Vagina (tissue), 2 donors: ENCODE measurements around the gene SELP. TPM values are rescaled to one million over a fixed set of nuclear protein-coding genes. Genes with fewer than 3 reads are reported as not detected.

Experiments
- DNase-seq, 2 donors: peaks; one replicate each; pipeline ENCODE4 v3.0.0-alpha.2; 2017; ENCODE audit errors: extremely low spot score in 2 of 2
- H3K27ac ChIP-seq: fragments of 200-600 bp; sonication (generic); one replicate; pipeline ENCODE4 v1.5.1; 2019
- H3K27me3 ChIP-seq: fragments of 200-600 bp; sonication (generic); one replicate; pipeline ENCODE4 v1.5.1; 2019
- H3K36me3 ChIP-seq, 2 donors: fragments of 200-600 bp; sonication (generic); one replicate each; pipeline ENCODE4 v1.5.1; 2017 to 2019
- H3K4me1 ChIP-seq: fragments of 200-600 bp; sonication (generic); one replicate; pipeline ENCODE4 v1.5.1; 2019
- H3K4me3 ChIP-seq, 2 donors: fragments of 200-600 bp; sonication (generic); 1 replicate in 1 of 2; 2 replicates in 1 of 2; pipeline ENCODE4 v1.5.1; 2016 to 2019
- H3K9me3 ChIP-seq: fragments of 200-600 bp; sonication (generic); one replicate; pipeline ENCODE4 v1.5.1; 2019
- CTCF ChIP-seq, 3 experiments: fragments of 450-650 bp in 2 of 3; fragments of 200-600 bp in 1 of 3; sonication (generic) in 1 of 3; IDR thresholded peaks; one replicate each; pipeline ENCODE4 v1.5.1; 2017 to 2019; ENCODE audit warnings: antibody characterized with exemption in 3 of 3, mild to moderate bottlenecking in 2 of 3, moderate library complexity in 2 of 3
- POLR2A ChIP-seq, 2 donors: fragments of 450-650 bp; IDR thresholded peaks; one replicate each; pipeline ENCODE4 v1.6.1; 2017; ENCODE audit warnings: antibody characterized with exemption in 2 of 2, mild to moderate bottlenecking in 2 of 2, moderate library complexity in 2 of 2
- POLR2AphosphoS5 ChIP-seq, 2 donors: sonication (generic); formaldehyde crosslinking; IDR thresholded peaks; one replicate each; pipeline ENCODE4 v1.9.0; 2017; ENCODE audit warnings: antibody characterized with exemption in 2 of 2, mild to moderate bottlenecking in 2 of 2, low read depth in 1 of 2; ENCODE audit not compliant: insufficient read depth in 1 of 2
- intact Hi-C: fragments of 100-400 bp; cut with DNase I; formaldehyde crosslinking; loops from one replicate; pipeline ENCODE4 v1.15.1; 2023
- total RNA-seq: library from RNA; depleted of rRNA; stranded (reverse); fragments of >200 nt; gene quantifications from one replicate; pipeline ENCODE4 v1.2.3, GENCODE V29; 2016

The SELP gene
- total RNA-seq, 1 donor from 2014 or later, result 8.8 TPM

GRCh38 chr1:169565335-169566271 is 64.3 kb downstream of the SELP start:
- DNase-seq, result no peak
- intact Hi-C loops, result no loop called here
- H3K4me3 ChIP-seq, result no peak overlapping the region
- H3K27ac ChIP-seq, result no peak overlapping the region
- no peaks in the 10 kb centered on the region for H3K4me1 ChIP-seq
- no peaks in the 10 kb centered on the region for H3K27me3 ChIP-seq
- peaks cover 5% of the 10 kb centered on the region for H3K9me3 ChIP-seq
- H3K36me3 ChIP-seq, result no peaks in the 10 kb centered on the region
- no peak for TF ChIP-seq CTCF (IDR thresholded peaks at IDR 0.05)
- TF ChIP-seq POLR2AphosphoS5 (IDR thresholded peaks at IDR 0.05; ENCODE audit: insufficient read depth in 1 of 2, low read depth in 1 of 2), result no peak
- no peak for TF ChIP-seq POLR2A (IDR thresholded peaks at IDR 0.05)

- Histone ChIP-seq H3K27me3 (no peaks in the 10 kb centered on the region), H3K4me3 (no peak overlapping the region), H3K27ac (no peak overlapping the region), H3K9me3 (peaks cover 5% of the 10 kb centered on the region), H3K36me3 (no peaks in the 10 kb centered on the region), H3K4me1 (no peaks in the 10 kb centered on the region)
- no peak for TF ChIP-seq POLR2A (IDR thresholded peaks at IDR 0.05)
- no peak for TF ChIP-seq CTCF (IDR thresholded peaks at IDR 0.05)
- TF ChIP-seq POLR2AphosphoS5 (IDR thresholded peaks at IDR 0.05; ENCODE audit: insufficient read depth in 1 of 2, low read depth in 1 of 2), result no peak
- intact Hi-C loops, result no loop called here
- DNase-seq, result no peak
These were observed 66.3 kb downstream of the SELP start for GRCh38 chr1:169563650-169564049.

GRCh38 chr1:169563019-169563615 is 66.8 kb downstream of the SELP start:
- intact Hi-C loops, result no loop called here
- TF ChIP-seq POLR2AphosphoS5 (IDR thresholded peaks at IDR 0.05; ENCODE audit: insufficient read depth in 1 of 2, low read depth in 1 of 2), result no peak
- no peak for TF ChIP-seq CTCF (IDR thresholded peaks at IDR 0.05)
- no peak overlapping the region for H3K27ac ChIP-seq
- H3K9me3 ChIP-seq, result peaks cover 5% of the 10 kb centered on the region
- H3K27me3 ChIP-seq, result no peaks in the 10 kb centered on the region
- no peaks in the 10 kb centered on the region for H3K4me1 ChIP-seq
- no peaks in the 10 kb centered on the region for H3K36me3 ChIP-seq
- H3K4me3 ChIP-seq, result no peak overlapping the region
- DNase-seq, result no peak

GRCh38 chr1:169561692-169562091 is 68.2 kb downstream of the SELP start:
- no peak for TF ChIP-seq POLR2AphosphoS5 (IDR thresholded peaks at IDR 0.05; ENCODE audit: insufficient read depth in 1 of 2, low read depth in 1 of 2)
- no peak for TF ChIP-seq POLR2A (IDR thresholded peaks at IDR 0.05)
- Histone ChIP-seq H3K4me3 (no peak overlapping the region), H3K4me1 (no peaks in the 10 kb centered on the region), H3K9me3 (peaks cover 5% of the 10 kb centered on the region), H3K36me3 (no peaks in the 10 kb centered on the region), H3K27me3 (no peaks in the 10 kb centered on the region), H3K27ac (no peak overlapping the region)
- no peak for DNase-seq
- intact Hi-C loops, result no loop called here

GRCh38 chr1:169557131-169557530 is 72.8 kb downstream of the SELP start:
- no peaks in the 10 kb centered on the region for H3K4me1 ChIP-seq
- H3K9me3 ChIP-seq, result no peaks in the 10 kb centered on the region
- DNase-seq, result no peak
- no peak for TF ChIP-seq CTCF (IDR thresholded peaks at IDR 0.05)
- no peak for TF ChIP-seq POLR2A (IDR thresholded peaks at IDR 0.05)
- no peak for TF ChIP-seq POLR2AphosphoS5 (IDR thresholded peaks at IDR 0.05; ENCODE audit: insufficient read depth in 1 of 2, low read depth in 1 of 2)
- H3K4me3 ChIP-seq, result no peak overlapping the region
- H3K36me3 ChIP-seq, result no peaks in the 10 kb centered on the region
- intact Hi-C loops, result no loop called here
- H3K27me3 ChIP-seq, result no peaks in the 10 kb centered on the region
- H3K27ac ChIP-seq, result no peak overlapping the region
